ENCODE data around the gene CBR1. TPM values are rescaled to one million over a fixed set of nuclear protein-coding genes. Genes with fewer than 3 reads are reported as not detected.

CBR1 gene
- total and polyA plus RNA-seq, 9 donors = 29.7 to 80.6 (median 44.0) TPM

DNA sequence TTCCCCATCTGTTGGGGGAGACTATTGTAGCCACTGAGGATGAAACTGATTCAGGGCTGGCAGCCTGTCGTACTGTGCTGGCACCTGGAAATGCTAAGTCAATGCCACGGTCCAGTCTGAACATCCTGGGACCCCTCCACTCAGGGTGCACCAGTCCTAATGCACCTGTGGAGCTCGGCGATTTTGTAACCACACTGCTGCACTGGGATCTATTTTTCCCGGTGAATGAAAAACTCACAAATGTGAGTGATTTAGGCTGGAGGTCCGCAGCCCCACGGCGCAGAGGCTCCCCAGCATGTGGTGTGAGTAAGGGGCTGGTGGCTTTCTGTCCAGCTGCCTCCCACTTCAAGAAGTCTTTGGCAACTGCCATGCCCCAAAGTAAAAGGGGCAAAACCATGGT is 45.0 kb upstream of the CBR1 start:
- 95 to 99% (median 98%) methylated on average over 8 of the region's 8 CpGs for WGBS, 3 donors
- Histone ChIP-seq H3K9me3 (no peaks in the 10 kb centered on the region), H3K27ac (no peak overlapping the region), H3K4me3 (no peak overlapping the region), H3K36me3 (no peaks in the 10 kb centered on the region), H3K4me1 (ENCODE audit: insufficient read depth) (peaks cover 6% of the 10 kb centered on the region), H3K27me3 (no peaks in the 10 kb centered on the region)
- no peak for TF ChIP-seq EP300 (IDR thresholded peaks at IDR 0.05)
- TF ChIP-seq CTCF (IDR thresholded peaks at IDR 0.05) = no peak
- no peak for TF ChIP-seq POLR2A (IDR thresholded peaks at IDR 0.05)
- DNase-seq = no peak
- intact Hi-C loops (cut with DNase I) = loop anchor here in 3 of 4 donors (5.0 to 10.0 kb wide), 3 partner anchors 1277 to 1330 kb away; no protein-coding TSS in a partner anchor

- H3K27me3 ChIP-seq = no peaks in the 10 kb centered on the region
Measured at GRCh38 chr21:36027347-36027746, 42.5 kb upstream of the CBR1 start.

GRCh38 chr21:36028127-36029069 is 41.4 kb upstream of the CBR1 start:
- H3K27me3 ChIP-seq = no peaks in the 10 kb centered on the region
- DNase-seq = peak; percentile 64 to 81 (median 79)
- no peaks in the 10 kb centered on the region for H3K36me3 ChIP-seq
- TF ChIP-seq POLR2A (IDR thresholded peaks at IDR 0.05) (no peak), CTCF (IDR thresholded peaks at IDR 0.05) (peak; percentile 82 to 85 (median 83)), EP300 (IDR thresholded peaks at IDR 0.05) (no peak)
- H3K4me1 ChIP-seq (ENCODE audit: insufficient read depth) = peaks cover 1% of the 10 kb centered on the region
- H3K9me3 ChIP-seq = no peaks in the 10 kb centered on the region
- 20 to 22% (median 21%) methylated on average over 25 of the region's 25 CpGs for WGBS, 3 donors
- intact Hi-C loops (cut with DNase I) = loop anchor here in 3 of 4 donors (5.0 to 10.0 kb wide), 3 partner anchors 1281 to 1334 kb away; no protein-coding TSS in a partner anchor
- H3K27ac ChIP-seq = no peak overlapping the region
- no peak overlapping the region for H3K4me3 ChIP-seq

More at GRCh38 chr21:36027347-36027746, 42.5 kb upstream of the CBR1 start:
- TF ChIP-seq POLR2A (IDR thresholded peaks at IDR 0.05) (no peak), CTCF (IDR thresholded peaks at IDR 0.05) (no peak), EP300 (IDR thresholded peaks at IDR 0.05) (no peak)
- no peak for DNase-seq
- WGBS, 3 donors = 74 to 84% (median 75%) methylated on average over 5 of the region's 5 CpGs
- peaks cover 5% of the 10 kb centered on the region for H3K4me1 ChIP-seq (ENCODE audit: insufficient read depth)
- intact Hi-C loops (cut with DNase I) = loop anchor here in 3 of 4 donors (5.0 to 10.0 kb wide), 3 partner anchors 1280 to 1333 kb away; no protein-coding TSS in a partner anchor
- H3K27ac ChIP-seq = no peak overlapping the region
- H3K4me3 ChIP-seq = no peak overlapping the region
- H3K9me3 ChIP-seq = no peaks in the 10 kb centered on the region
- no peaks in the 10 kb centered on the region for H3K36me3 ChIP-seq

DNA sequence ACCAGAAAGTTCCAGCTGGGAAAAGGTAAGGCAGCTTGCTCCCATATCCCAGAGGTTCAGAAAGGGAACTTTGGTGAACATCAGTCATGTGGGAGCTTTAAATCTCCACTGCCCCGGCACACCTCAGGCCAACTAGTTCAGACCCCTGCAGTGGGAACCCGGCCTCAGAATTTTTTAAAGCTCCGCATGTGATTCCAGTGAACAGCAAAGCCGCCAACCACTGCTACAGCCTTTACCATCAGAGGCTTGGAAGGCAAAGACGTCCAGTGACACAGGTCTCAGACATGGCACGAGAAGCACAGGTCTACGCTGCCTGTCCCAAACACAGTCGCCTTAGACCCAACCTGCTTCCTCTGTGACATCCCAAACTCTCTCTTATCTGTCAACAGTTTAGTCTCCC is 40.5 kb upstream of the CBR1 start:
- TF ChIP-seq EP300 (IDR thresholded peaks at IDR 0.05) (no peak), CTCF (IDR thresholded peaks at IDR 0.05) (no peak), POLR2A (IDR thresholded peaks at IDR 0.05) (no peak)
- no peak for DNase-seq
- Histone ChIP-seq H3K27ac (no peak overlapping the region), H3K9me3 (no peaks in the 10 kb centered on the region), H3K27me3 (no peaks in the 10 kb centered on the region), H3K4me3 (no peak overlapping the region), H3K4me1 (ENCODE audit: insufficient read depth) (no peaks in the 10 kb centered on the region), H3K36me3 (no peaks in the 10 kb centered on the region)
- intact Hi-C loops (cut with DNase I) = loop anchor here in 3 of 4 donors (5.0 to 10.0 kb wide), 3 partner anchors 1282 to 1335 kb away; no protein-coding TSS in a partner anchor
- WGBS, 3 donors = 87 to 90% (median 88%) methylated on average over 8 of the region's 8 CpGs
